ENCODE measurements around the gene ZBTB4.

DNA sequence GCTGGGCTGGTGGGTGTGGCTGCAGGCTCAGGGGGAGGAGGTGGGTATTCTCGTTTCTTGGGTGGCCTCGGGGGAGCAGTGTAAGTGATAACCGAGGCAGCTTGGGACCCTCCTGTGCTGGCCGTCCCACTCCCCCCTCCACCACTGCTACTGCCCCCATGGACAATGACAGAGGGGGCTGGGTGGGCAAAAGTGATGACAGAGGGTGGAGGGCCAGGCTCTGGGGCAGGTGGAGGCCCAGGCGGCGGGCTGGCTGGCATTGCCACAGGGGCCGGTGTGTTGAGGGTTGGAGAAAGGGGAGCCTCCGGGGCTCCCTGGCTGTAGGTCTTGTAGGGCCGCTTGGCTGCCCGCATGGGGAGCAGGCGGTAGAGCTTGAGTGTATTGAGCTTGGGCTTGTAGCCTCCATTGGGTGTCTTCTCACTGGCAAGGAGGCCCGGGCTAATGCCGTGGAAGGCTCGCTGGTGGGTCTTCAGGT lies 16.0 kb downstream of the ZBTB4 start:
- no peak for TF ChIP-seq TCF12 (IDR thresholded peaks at IDR 0.05; ENCODE audit: low read depth)
- no peak for TF ChIP-seq MAX (IDR thresholded peaks at IDR 0.05)
- no peak for TF ChIP-seq TAF1 (IDR thresholded peaks at IDR 0.05; ENCODE audit: low read depth)
- TF ChIP-seq, protein P1, sequence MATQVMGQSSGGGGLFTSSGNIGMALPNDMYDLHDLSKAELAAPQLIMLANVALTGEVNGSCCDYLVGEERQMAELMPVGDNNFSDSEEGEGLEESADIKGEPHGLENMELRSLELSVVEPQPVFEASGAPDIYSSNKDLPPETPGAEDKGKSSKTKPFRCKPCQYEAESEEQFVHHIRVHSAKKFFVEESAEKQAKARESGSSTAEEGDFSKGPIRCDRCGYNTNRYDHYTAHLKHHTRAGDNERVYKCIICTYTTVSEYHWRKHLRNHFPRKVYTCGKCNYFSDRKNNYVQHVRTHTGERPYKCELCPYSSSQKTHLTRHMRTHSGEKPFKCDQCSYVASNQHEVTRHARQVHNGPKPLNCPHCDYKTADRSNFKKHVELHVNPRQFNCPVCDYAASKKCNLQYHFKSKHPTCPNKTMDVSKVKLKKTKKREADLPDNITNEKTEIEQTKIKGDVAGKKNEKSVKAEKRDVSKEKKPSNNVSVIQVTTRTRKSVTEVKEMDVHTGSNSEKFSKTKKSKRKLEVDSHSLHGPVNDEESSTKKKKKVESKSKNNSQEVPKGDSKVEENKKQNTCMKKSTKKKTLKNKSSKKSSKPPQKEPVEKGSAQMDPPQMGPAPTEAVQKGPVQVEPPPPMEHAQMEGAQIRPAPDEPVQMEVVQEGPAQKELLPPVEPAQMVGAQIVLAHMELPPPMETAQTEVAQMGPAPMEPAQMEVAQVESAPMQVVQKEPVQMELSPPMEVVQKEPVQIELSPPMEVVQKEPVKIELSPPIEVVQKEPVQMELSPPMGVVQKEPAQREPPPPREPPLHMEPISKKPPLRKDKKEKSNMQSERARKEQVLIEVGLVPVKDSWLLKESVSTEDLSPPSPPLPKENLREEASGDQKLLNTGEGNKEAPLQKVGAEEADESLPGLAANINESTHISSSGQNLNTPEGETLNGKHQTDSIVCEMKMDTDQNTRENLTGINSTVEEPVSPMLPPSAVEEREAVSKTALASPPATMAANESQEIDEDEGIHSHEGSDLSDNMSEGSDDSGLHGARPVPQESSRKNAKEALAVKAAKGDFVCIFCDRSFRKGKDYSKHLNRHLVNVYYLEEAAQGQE (IDR thresholded peaks at IDR 0.05; ENCODE audit: low read depth), result no peak
- TF ChIP-seq RAD21 (IDR thresholded peaks at IDR 0.05; ENCODE audit: low read depth), result no peak
- TF ChIP-seq CEBPB (IDR thresholded peaks at IDR 0.05), result no peak
- no peak for TF ChIP-seq EP300 (IDR thresholded peaks at IDR 0.05; ENCODE audit: borderline replicate concordance)
- TF ChIP-seq CREB1 (IDR thresholded peaks at IDR 0.05; ENCODE audit: low read depth), result no peak
- TF ChIP-seq YY1 (IDR thresholded peaks at IDR 0.05; ENCODE audit: low read depth), result no peak
- no peak for TF ChIP-seq ZBTB7A (IDR thresholded peaks at IDR 0.05; ENCODE audit: low read depth)
